ENCODE results near the gene TRRAP. TPM values are rescaled to one million over a fixed set of nuclear protein-coding genes. Genes with fewer than 3 reads are reported as not detected.

The TRRAP gene
- total RNA-seq = 10 to 100 TPM; 53.9 to 71.7 (median 65.8) TPM
- total RNA-seq (2013) = 51.1 TPM
- total RNA-seq = 98.5 to 290 (median 169) reads per million in 29 experiments

DNA sequence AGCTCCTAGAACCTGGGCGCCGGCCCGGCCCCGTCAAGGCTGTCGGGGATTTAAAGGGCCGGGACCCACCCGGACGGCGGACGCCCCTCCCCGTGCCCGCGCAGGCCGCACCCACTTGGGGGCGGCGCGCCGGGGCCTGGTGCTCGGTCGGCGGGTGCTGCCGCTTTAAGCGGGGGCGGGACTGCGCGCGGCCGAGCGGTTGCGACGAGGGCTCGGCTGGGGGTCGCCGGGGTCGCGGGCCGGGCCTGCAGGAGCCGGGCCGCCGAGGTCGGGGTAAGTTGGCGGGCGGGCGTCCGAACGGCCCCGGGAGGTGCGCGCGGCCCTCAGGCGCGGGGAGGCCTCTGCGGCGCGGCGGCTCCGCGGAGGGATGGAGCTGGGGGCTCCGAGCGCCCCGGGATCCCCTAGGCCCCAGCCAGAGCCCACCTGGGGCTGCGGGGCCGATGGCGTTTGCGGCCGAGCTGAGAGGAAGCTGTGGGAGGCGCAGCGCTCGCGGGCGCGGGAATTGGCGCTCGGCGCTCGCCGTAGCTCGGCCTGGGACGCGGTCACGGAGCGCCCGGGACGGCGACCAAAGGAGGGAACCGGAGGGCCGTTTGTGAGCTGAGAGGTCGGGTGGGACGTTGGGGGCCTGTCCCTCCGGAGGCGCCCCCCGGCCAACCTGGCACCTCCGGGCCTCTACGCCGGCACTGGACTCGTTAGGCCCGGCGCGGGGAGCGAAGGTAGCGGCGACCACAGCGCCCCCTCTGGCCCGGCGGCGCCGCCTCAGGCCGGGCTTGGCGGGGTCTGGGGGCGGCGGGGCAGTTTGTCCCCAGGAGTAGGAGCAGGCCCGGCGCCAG lies at the start of gene TRRAP:
TRRAP (plus strand) TSS at position 168 of the 833 bp plus-strand sequence. CDS start 2,619 bp downstream, outside the sequence.
- Histone ChIP-seq H3K27me3 (replicated peaks in 1 of 2; ENCODE audit: control insufficient read depth in 2 of 2, extremely low read depth in 1 of 2, insufficient read depth in 2 of 2, low read length in 1 of 2) (peaks cover 0 to 4% of the 10 kb centered on the region in 2 experiments), H3K27ac (ENCODE audit: low read length) (peak within 1 kb of the TSS; percentile 87), H3K36me3 (ENCODE audit: control insufficient read depth in 2 of 2, extremely low read depth in 1 of 2, insufficient read depth in 1 of 2, low read length in 1 of 2) (peaks cover 7% of the 10 kb centered on the region in 2 donors), H3K4me3 (ENCODE audit: control insufficient read depth in 1 of 2, extremely low read depth in 1 of 2, low read length in 1 of 2) (peak within 1 kb of the TSS; percentile 98 to 100), H3K4me1 (ENCODE audit: control insufficient read depth in 1 of 2, extremely low read depth in 1 of 2, insufficient read depth in 2 of 2, low read length in 2 of 2) (peaks cover 5 to 19% of the 10 kb centered on the region in 2 experiments), H3K9me3 (no peaks in the 10 kb centered on the region)
- ATAC-seq (replicated peaks in 1 of 4) (peak; percentile 69 to 80 (median 79)), DNase-seq (peak; percentile 29 to 84 (median 67))
- under 1% methylated on average over 108 of the region's 113 CpGs for WGBS (ENCODE audit: insufficient coverage)
- Mint-ChIP-seq H3K4me3 (peak within 1 kb of the TSS; percentile 94 to 96 (median 95)), H3K36me3 (peaks cover 16% of the 10 kb centered on the region), H3K9me3 (no peaks in the 10 kb centered on the region), H3K27me3 (peaks cover 0 to 3% of the 10 kb centered on the region in 2 donors), H3K4me1 (peaks cover 24 to 28% (median 24%) of the 10 kb centered on the region in 3 donors), H3K27ac (peak within 1 kb of the TSS; percentile 93 to 96)
- POLR2A ChIA-PET = interaction anchor here in 1 of 2 donors (0.7 kb wide), 1 partner anchor 8 kb away, joined by 3 read pairs; no protein-coding TSS in a partner anchor
- CTCF ChIA-PET = interaction anchor here (0.6 kb wide), 3 partner anchors 11 to 908 kb away, joined by 3 read pairs; no protein-coding TSS in a partner anchor

DNA sequence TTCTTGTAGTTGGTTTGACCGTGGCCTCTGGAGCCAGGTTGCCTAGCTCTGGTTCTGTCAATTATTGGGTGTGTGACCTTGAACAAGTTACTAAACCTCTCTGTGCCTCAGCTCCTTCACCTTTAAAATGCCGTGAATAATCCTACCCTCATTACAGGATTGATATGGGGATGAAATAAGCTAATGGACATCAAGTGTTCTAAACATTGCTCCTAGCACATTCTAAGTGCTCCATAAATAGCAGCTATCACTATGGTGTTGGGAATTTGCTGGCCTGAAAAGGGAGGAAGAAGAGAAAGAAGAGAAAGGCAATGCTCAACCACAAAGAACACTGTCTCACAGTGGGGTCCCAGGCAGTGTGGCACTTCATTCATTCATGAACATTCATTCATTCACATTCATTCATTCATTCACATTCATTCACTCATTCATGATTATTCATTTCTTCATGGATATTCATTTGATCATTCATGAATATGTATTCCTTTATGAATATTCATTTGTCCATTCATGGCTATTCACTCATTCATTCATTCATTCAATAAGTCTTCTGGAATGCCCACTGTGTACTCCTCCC lies 47.3 kb upstream of the TRRAP start:
- H3K9me3 ChIP-seq = no peaks in the 10 kb centered on the region
- no peak for DNase-seq
- no peaks in the 10 kb centered on the region for H3K36me3 Mint-ChIP-seq
- CTCF ChIA-PET = interaction anchor here (0.6 to 2.7 kb wide), 3 partner anchors 9 to 414 kb away, joined by 3 to 8 read pairs (median 4); no protein-coding TSS in a partner anchor
- ATAC-seq (replicated peaks in 1 of 4) = no peak
- no peaks in the 10 kb centered on the region for H3K4me1 Mint-ChIP-seq
- H3K27ac ChIP-seq (ENCODE audit: low read length) = no peak overlapping the region
- no peaks in the 10 kb centered on the region for H3K4me1 ChIP-seq (ENCODE audit: control insufficient read depth in 1 of 2, extremely low read depth in 1 of 2, insufficient read depth in 2 of 2, low read length in 2 of 2)
- POLR2A ChIA-PET = no interaction called here
- no peaks in the 10 kb centered on the region for H3K9me3 Mint-ChIP-seq
- H3K27ac Mint-ChIP-seq = no peak overlapping the region
- no peaks in the 10 kb centered on the region for H3K36me3 ChIP-seq (ENCODE audit: control insufficient read depth in 2 of 2, extremely low read depth in 1 of 2, insufficient read depth in 1 of 2, low read length in 1 of 2)
- H3K4me3 ChIP-seq (ENCODE audit: control insufficient read depth in 1 of 2, extremely low read depth in 1 of 2, low read length in 1 of 2) = no peak overlapping the region
- H3K4me3 Mint-ChIP-seq = no peak overlapping the region
- H3K27me3 ChIP-seq (replicated peaks in 1 of 2; ENCODE audit: control insufficient read depth in 2 of 2, extremely low read depth in 1 of 2, insufficient read depth in 2 of 2, low read length in 1 of 2) = peaks cover 0 to 33% of the 10 kb centered on the region in 2 experiments
- WGBS (ENCODE audit: insufficient coverage) = no CpG with 5 or more reads among the region's 2 CpGs
- H3K27me3 Mint-ChIP-seq = peaks cover 16% of the 10 kb centered on the region in 2 donors

DNA sequence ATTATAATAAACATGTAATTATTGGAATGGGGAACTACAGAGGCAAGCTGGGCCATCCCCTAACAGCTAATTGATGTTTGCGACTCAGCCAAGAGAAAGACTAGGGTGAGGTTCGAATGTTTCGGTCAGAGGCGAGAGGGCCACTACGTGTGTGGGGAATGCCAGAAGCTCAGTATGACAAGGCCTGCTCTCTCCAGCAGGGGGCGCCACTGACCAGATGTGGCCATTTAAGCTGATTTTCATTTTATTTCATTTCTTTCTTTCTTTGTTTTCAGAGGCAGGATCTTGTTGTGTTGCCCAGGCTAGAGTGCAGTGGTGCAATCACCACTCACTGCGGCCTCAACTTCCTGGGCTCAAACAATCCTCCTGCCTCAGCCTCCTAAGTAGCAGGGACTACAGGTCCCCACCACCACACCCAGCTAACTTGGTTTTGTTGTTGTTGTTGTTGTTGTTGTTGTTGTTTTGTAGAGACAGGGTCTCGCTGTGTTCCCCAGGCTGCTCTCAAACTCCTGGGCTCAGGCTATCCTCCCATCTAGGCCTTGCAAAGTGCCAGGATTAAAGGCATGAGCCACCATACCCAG lies 46.6 kb upstream of the TRRAP start:
- Mint-ChIP-seq H3K9me3 (no peaks in the 10 kb centered on the region), H3K4me1 (no peaks in the 10 kb centered on the region), H3K27ac (no peak overlapping the region), H3K4me3 (no peak overlapping the region), H3K27me3 (peaks cover 16% of the 10 kb centered on the region in 2 donors), H3K36me3 (no peaks in the 10 kb centered on the region)
- CTCF ChIA-PET = interaction anchor here (0.5 to 2.7 kb wide), 4 partner anchors 9 to 421 kb away, joined by 3 to 8 read pairs (median 4); no protein-coding TSS in a partner anchor
- POLR2A ChIA-PET = no interaction called here
- H3K27ac ChIP-seq (ENCODE audit: low read length) = no peak overlapping the region
- H3K9me3 ChIP-seq = no peaks in the 10 kb centered on the region
- 75% methylated on average over 2 of the region's 8 CpGs for WGBS (ENCODE audit: insufficient coverage)
- ATAC-seq (replicated peaks in 1 of 4) (no peak), DNase-seq (peak in 16 of 35 experiments; percentile 2 to 46 (median 14))
- H3K4me1 ChIP-seq (ENCODE audit: control insufficient read depth in 1 of 2, extremely low read depth in 1 of 2, insufficient read depth in 2 of 2, low read length in 2 of 2) = no peaks in the 10 kb centered on the region
- no peak overlapping the region for H3K4me3 ChIP-seq (ENCODE audit: control insufficient read depth in 1 of 2, extremely low read depth in 1 of 2, low read length in 1 of 2)
- peaks cover 0 to 28% of the 10 kb centered on the region in 2 experiments for H3K27me3 ChIP-seq (replicated peaks in 1 of 2; ENCODE audit: control insufficient read depth in 2 of 2, extremely low read depth in 1 of 2, insufficient read depth in 2 of 2, low read length in 1 of 2)
- no peaks in the 10 kb centered on the region for H3K36me3 ChIP-seq (ENCODE audit: control insufficient read depth in 2 of 2, extremely low read depth in 1 of 2, insufficient read depth in 1 of 2, low read length in 1 of 2)

DNA sequence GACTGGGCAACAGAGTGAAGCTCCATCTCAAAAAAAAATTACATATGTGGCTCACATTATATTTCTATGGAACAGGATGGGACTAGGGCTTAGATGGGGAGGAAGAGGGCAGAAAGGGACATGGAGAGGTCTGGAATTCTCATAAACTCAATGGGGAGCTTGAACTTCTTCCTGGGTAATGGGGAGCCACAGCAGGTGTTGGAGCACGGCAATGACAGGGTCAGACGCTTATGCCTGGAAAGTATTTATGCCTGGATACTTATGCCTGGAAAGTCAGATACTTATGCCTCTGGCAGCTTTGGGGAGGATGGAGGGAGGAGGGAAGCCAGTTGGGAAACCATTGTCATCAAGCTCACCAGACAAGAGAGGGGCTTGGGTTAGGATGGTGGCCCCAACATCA lies 45.3 kb upstream of the TRRAP start:
- no peaks in the 10 kb centered on the region for H3K36me3 Mint-ChIP-seq
- no peak for DNase-seq
- H3K9me3 ChIP-seq = no peaks in the 10 kb centered on the region
- H3K4me3 Mint-ChIP-seq = no peak overlapping the region
- H3K27me3 ChIP-seq (replicated peaks in 1 of 2; ENCODE audit: control insufficient read depth in 2 of 2, extremely low read depth in 1 of 2, insufficient read depth in 2 of 2, low read length in 1 of 2) = peaks cover 0 to 31% of the 10 kb centered on the region in 2 experiments
- ChIA-PET POLR2A (no interaction called here), CTCF (interaction anchor here (0.5 to 2.7 kb wide), 3 partner anchors 9 to 252 kb away, joined by 4 to 8 read pairs (median 4); no protein-coding TSS in a partner anchor)
- H3K4me1 Mint-ChIP-seq = no peaks in the 10 kb centered on the region
- H3K27ac ChIP-seq (ENCODE audit: low read length) = no peak overlapping the region
- WGBS (ENCODE audit: insufficient coverage) = 100% methylated on average over 2 of the region's 2 CpGs
- H3K9me3 Mint-ChIP-seq = no peaks in the 10 kb centered on the region
- H3K4me3 ChIP-seq (ENCODE audit: control insufficient read depth in 1 of 2, extremely low read depth in 1 of 2, low read length in 1 of 2) = no peak overlapping the region
- H3K4me1 ChIP-seq (ENCODE audit: control insufficient read depth in 1 of 2, extremely low read depth in 1 of 2, insufficient read depth in 2 of 2, low read length in 2 of 2) = no peaks in the 10 kb centered on the region
- no peak overlapping the region for H3K27ac Mint-ChIP-seq
- no peak for ATAC-seq (replicated peaks in 1 of 4)
- no peaks in the 10 kb centered on the region for H3K36me3 ChIP-seq (ENCODE audit: control insufficient read depth in 2 of 2, extremely low read depth in 1 of 2, insufficient read depth in 1 of 2, low read length in 1 of 2)
- peaks cover 15 to 16% of the 10 kb centered on the region in 2 donors for H3K27me3 Mint-ChIP-seq

DNA sequence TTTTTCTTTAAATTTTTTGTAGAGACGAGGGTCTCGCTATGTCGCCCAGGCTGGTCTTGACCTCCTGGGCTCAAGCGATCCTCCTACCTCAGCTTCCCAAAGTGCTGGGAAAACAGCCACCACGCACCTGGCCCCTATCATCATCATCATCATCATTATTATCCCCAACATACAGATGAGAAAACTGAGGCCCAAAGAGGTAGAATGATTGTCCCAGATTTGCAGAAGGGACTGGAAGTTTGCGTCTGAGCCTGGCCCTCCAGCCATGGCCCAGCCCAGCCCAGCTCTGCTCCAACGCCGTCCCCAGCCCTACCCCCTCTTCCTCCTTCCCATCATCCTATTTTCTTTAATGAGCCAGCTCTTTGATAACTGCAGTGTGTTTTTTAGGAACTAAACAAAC lies 43.4 kb upstream of the TRRAP start:
- ATAC-seq (replicated peaks in 1 of 4) (no peak), DNase-seq (no peak)
- POLR2A ChIA-PET = no interaction called here
- Histone ChIP-seq H3K27ac (ENCODE audit: low read length) (no peak overlapping the region), H3K9me3 (no peaks in the 10 kb centered on the region), H3K27me3 (replicated peaks in 1 of 2; ENCODE audit: control insufficient read depth in 2 of 2, extremely low read depth in 1 of 2, insufficient read depth in 2 of 2, low read length in 1 of 2) (peaks cover 0 to 27% of the 10 kb centered on the region in 2 experiments), H3K4me3 (ENCODE audit: control insufficient read depth in 1 of 2, extremely low read depth in 1 of 2, low read length in 1 of 2) (no peak overlapping the region), H3K4me1 (ENCODE audit: control insufficient read depth in 1 of 2, extremely low read depth in 1 of 2, insufficient read depth in 2 of 2, low read length in 2 of 2) (no peaks in the 10 kb centered on the region), H3K36me3 (ENCODE audit: control insufficient read depth in 2 of 2, extremely low read depth in 1 of 2, insufficient read depth in 1 of 2, low read length in 1 of 2) (no peaks in the 10 kb centered on the region)
- H3K4me1 Mint-ChIP-seq = no peaks in the 10 kb centered on the region
- CTCF ChIA-PET = interaction anchor here in 1 of 2 donors (0.6 to 0.7 kb wide), 2 partner anchors 43 to 461 kb away, joined by 3 to 5 read pairs; no protein-coding TSS in a partner anchor
- no peak overlapping the region for H3K4me3 Mint-ChIP-seq
- H3K27ac Mint-ChIP-seq = no peak overlapping the region
- WGBS (ENCODE audit: insufficient coverage) = 71% methylated on average over 5 of the region's 8 CpGs
- peaks cover 12 to 15% of the 10 kb centered on the region in 2 donors for H3K27me3 Mint-ChIP-seq
- no peaks in the 10 kb centered on the region for H3K36me3 Mint-ChIP-seq
- H3K9me3 Mint-ChIP-seq = no peaks in the 10 kb centered on the region
